B cell (primary cell): ENCODE measurements around the gene CECR2. TPM values are rescaled to one million over a fixed set of nuclear protein-coding genes. Genes with fewer than 3 reads are reported as not detected.

Experiments
- ATAC-seq: fragments of 200-7000 bp; cut with Tn5 transposase; one replicate; pipeline ENCODE4 v1.10.0; 2021; ENCODE audit warnings: low read depth, mild to moderate bottlenecking, moderate number of reproducible peaks, moderate library complexity
- CTCF ChIA-PET: fragments of 350-600 bp; sonication (Branson Sonifier 250); formaldehyde crosslinking; loops from one replicate; lab custom pipeline; 2021; ENCODE audit warnings: antibody characterized with exemption, inconsistent platforms; lab: Charles Lee
- POLR2A ChIA-PET: fragments of 350-600 bp; sonication (Branson Sonifier 250); formaldehyde crosslinking; loops from one replicate; lab custom pipeline; 2021; ENCODE audit warnings: antibody characterized with exemption; lab: Charles Lee
- DNase-seq: peaks from one replicate; pipeline ENCODE4 v3.0.0; 2013
- H2AFZ ChIP-seq: 2 replicates; pipeline ENCODE4 v1.6.1; 2012; ENCODE audit warnings: mild to moderate bottlenecking, low read depth, low read length; ENCODE audit not compliant: insufficient read depth, poor library complexity, severe bottlenecking
- H3K27ac ChIP-seq, 2 donors: 1 replicate in 1 of 2; 2 replicates in 1 of 2; pipeline ENCODE4 v1.5.1; 2012 to 2013; ENCODE audit warnings: low read length in 2 of 2, mild to moderate bottlenecking in 2 of 2, moderate library complexity in 1 of 2
- H3K27me3 ChIP-seq, 4 experiments: fragments of 200-600 bp in 1 of 4; sonication (generic) in 1 of 4; replicated peaks in 1 of 4; 1 replicate in 2 of 4; 2 replicates in 2 of 4; pipeline versions ENCODE4 v1.6.1 to v1.7.0; 2013 to 2016; ENCODE audit warnings: low read length in 3 of 4, mild to moderate bottlenecking in 2 of 4, mixed read lengths in 1 of 4, moderate library complexity in 1 of 4; ENCODE audit not compliant: insufficient read depth in 4 of 4, control insufficient read depth in 3 of 4; ENCODE audit errors: control extremely low read depth in 1 of 4
- H3K36me3 ChIP-seq, 2 experiments: replicated peaks in 1 of 2; 1 replicate in 1 of 2; 2 replicates in 1 of 2; pipeline versions ENCODE4 v1.6.1 to v1.7.1; 2013; ENCODE audit warnings: low read length in 1 of 2; ENCODE audit not compliant: insufficient read depth in 2 of 2, control insufficient read depth in 1 of 2; ENCODE audit errors: control extremely low read depth in 1 of 2, extremely low read depth in 1 of 2
- H3K4me1 ChIP-seq, 2 donors: fragments of 200-600 bp in 1 of 2; sonication (generic) in 1 of 2; 1 replicate in 1 of 2; 2 replicates in 1 of 2; pipeline versions ENCODE4 v1.5.1 to v1.6.1; 2013 to 2017; ENCODE audit warnings: low read length in 2 of 2; ENCODE audit not compliant: control insufficient read depth in 2 of 2, insufficient read depth in 2 of 2
- H3K4me2 ChIP-seq: replicated peaks from 2 replicates; pipeline ENCODE3; 2012; ENCODE audit warnings: mild to moderate bottlenecking, low read depth, low read length; ENCODE audit not compliant: poor library complexity, severe bottlenecking
- H3K4me3 ChIP-seq, 5 experiments: fragments of 200-600 bp in 1 of 5; sonication (generic) in 1 of 5; 1 replicate in 3 of 5; 2 replicates in 2 of 5; pipeline versions ENCODE4 v1.5.1 to v1.7.0; 2011 to 2016; ENCODE audit warnings: low read length in 4 of 5, mild to moderate bottlenecking in 4 of 5, low read depth in 2 of 5, control low read depth in 1 of 5, moderate library complexity in 1 of 5; ENCODE audit not compliant: insufficient read depth in 1 of 5; ENCODE audit errors: control extremely low read depth in 1 of 5, extremely low read depth in 1 of 5
- H3K79me2 ChIP-seq: fragments of 200-600 bp; sonication (generic); one replicate; pipeline ENCODE4 v1.6.0; 2016; ENCODE audit warnings: low read length; ENCODE audit not compliant: control insufficient read depth, insufficient read depth
- H3K9ac ChIP-seq: fragments of 200-600 bp; sonication (generic); 2 replicates; pipeline ENCODE4 v1.6.1; 2017; ENCODE audit warnings: mild to moderate bottlenecking, low read length, moderate library complexity
- H3K9me3 ChIP-seq, 3 donors: one replicate each; pipeline versions ENCODE4 v1.6.1 to v1.7.1; 2013; ENCODE audit warnings: low read length in 2 of 3; ENCODE audit not compliant: control insufficient read depth in 2 of 3, insufficient read depth in 1 of 3; ENCODE audit errors: control extremely low read depth in 1 of 3
- H4K20me1 ChIP-seq: 2 replicates; pipeline ENCODE4 v1.6.0; 2012; ENCODE audit warnings: mild to moderate bottlenecking, low read length; ENCODE audit not compliant: insufficient read depth, control insufficient read depth, poor library complexity, severe bottlenecking
- H3K27ac Mint-ChIP-seq: one replicate; pipeline ENCODE4 v1.8.0; 2021; ENCODE audit warnings: mixed read lengths
- H3K27me3 Mint-ChIP-seq: one replicate; pipeline ENCODE4 v1.8.0; 2021; ENCODE audit warnings: mixed read lengths
- H3K4me1 Mint-ChIP-seq: one replicate; pipeline ENCODE4 v1.8.0; 2021; ENCODE audit warnings: mixed read lengths
- H3K4me3 Mint-ChIP-seq: one replicate; pipeline ENCODE4 v1.8.0; 2021; ENCODE audit warnings: mixed read lengths
- H3K9me3 Mint-ChIP-seq: one replicate; pipeline ENCODE4 v1.8.0; 2022; ENCODE audit warnings: mixed read lengths; ENCODE audit not compliant: insufficient read depth
- CTCF ChIP-seq: fragments of 200-600 bp; IDR thresholded peaks from one replicate; pipeline ENCODE4 v1.8.0; 2022; ENCODE audit warnings: antibody characterized with exemption, mild to moderate bottlenecking
- EZH2 ChIP-seq: IDR thresholded peaks from 2 replicates; pipeline ENCODE4 v1.6.1; 2012; ENCODE audit warnings: borderline replicate concordance, low read depth, mild to moderate bottlenecking, moderate library complexity, low read length; ENCODE audit not compliant: insufficient read depth, poor library complexity, severe bottlenecking
- WGBS: methylation state at CpG from one replicate; pipeline ENCODE4 v1.1.5; 2013; ENCODE audit warnings: missing lambda C conversion rate; ENCODE audit not compliant: insufficient coverage; 5-methylcytosine and 5-hydroxymethylcytosine counted together
- intact Hi-C: fragments of 100-400 bp; cut with micrococcal nuclease; formaldehyde crosslinking; loops from one replicate; pipeline ENCODE4 v1.10.0; 2022
- polyA plus RNA-seq: library from polyadenylated mRNA; depleted of rRNA; stranded (reverse); fragments of >200 nt; gene quantifications from 2 replicates; pipeline ENCODE4 v1.2.3, GENCODE V29; 2012
- total RNA-seq, 2 donors: library from RNA; stranded (reverse); fragments of 120-200 nt in 1 of 2; gene quantifications; 1 replicate in 1 of 2; 2 replicates in 1 of 2; pipeline versions ENCODE4 v1.2.3 to v1.2.4, GENCODE V29; 2013 to 2022

The CECR2 gene
- total and polyA plus RNA-seq, 2 donors (not counting 1 experiment from before 2014, with no cell fraction given) = 0.13 to 6.6 TPM

- Histone ChIP-seq H2AFZ (no peak overlapping the region), H3K27ac (no peak overlapping the region), H3K27me3 (no peaks in the 10 kb centered on the region), H3K9me3 (no peaks in the 10 kb centered on the region), H4K20me1 (no peaks in the 10 kb centered on the region), H3K4me3 (no peak overlapping the region), H3K4me2 (no peak overlapping the region), H3K4me1 (peaks cover 5 to 7% of the 10 kb centered on the region in 2 donors), H3K9ac (no peak overlapping the region), H3K36me3 (no peaks in the 10 kb centered on the region), H3K79me2 (no peaks in the 10 kb centered on the region)
- no peak for TF ChIP-seq CTCF
- TF ChIP-seq EZH2 = no peak
- POLR2A ChIA-PET = no interaction called here
- Mint-ChIP-seq H3K27me3 (peaks cover 3% of the 10 kb centered on the region), H3K4me3 (no peak overlapping the region), H3K9me3 (no peaks in the 10 kb centered on the region), H3K4me1 (peaks cover 10% of the 10 kb centered on the region), H3K27ac (no peak overlapping the region)
- ATAC-seq (no peak), DNase-seq (no peak)
- intact Hi-C loops = no loop called here
- 88% methylated on average over 10 of the region's 10 CpGs for WGBS
- CTCF ChIA-PET = interaction anchor here (1.1 to 1.3 kb wide), 2 partner anchors 15 to 314 kb away, joined by 3 to 4 read pairs; no protein-coding TSS in a partner anchor
These were observed 117.1 kb downstream of the CECR2 start for GRCh38 chr22:17486313-17486712.

- Histone ChIP-seq H3K36me3 (no peaks in the 10 kb centered on the region), H3K27me3 (no peaks in the 10 kb centered on the region), H3K4me1 (peaks cover 5 to 7% of the 10 kb centered on the region in 2 donors), H3K4me3 (no peak overlapping the region), H4K20me1 (no peaks in the 10 kb centered on the region), H3K9ac (no peak overlapping the region), H3K9me3 (no peaks in the 10 kb centered on the region), H3K27ac (no peak overlapping the region), H2AFZ (no peak overlapping the region), H3K4me2 (no peak overlapping the region), H3K79me2 (no peaks in the 10 kb centered on the region)
- 86% methylated on average over 7 of the region's 10 CpGs for WGBS
- no peak overlapping the region for H3K27ac Mint-ChIP-seq
- H3K27me3 Mint-ChIP-seq = no peaks in the 10 kb centered on the region
- TF ChIP-seq CTCF (no peak), EZH2 (no peak)
- DNase-seq (no peak), ATAC-seq (no peak)
- intact Hi-C loops = no loop called here
- H3K9me3 Mint-ChIP-seq = no peaks in the 10 kb centered on the region
- POLR2A ChIA-PET = no interaction called here
- H3K4me3 Mint-ChIP-seq = no peak overlapping the region
- peaks cover 10% of the 10 kb centered on the region for H3K4me1 Mint-ChIP-seq
- CTCF ChIA-PET = interaction anchor here (1.3 kb wide), 1 partner anchor 15 kb away, joined by 3 read pairs; no protein-coding TSS in a partner anchor
These were observed 117.5 kb downstream of the CECR2 start for GRCh38 chr22:17486719-17487118.
